Subcutaneous abdominal adipose tissue (tissue), 5 donors: Measurements from ENCODE around the gene SLC6A17.

Experiments
- H3K27ac ChIP-seq: one replicate; pipeline ENCODE4 v1.7.0; 2013; ENCODE audit warnings: low read depth, mild to moderate bottlenecking, inconsistent platforms, low read length, moderate library complexity
- H3K27me3 ChIP-seq, 5 donors: one replicate each; pipeline ENCODE4 v1.7.0; 2013; ENCODE audit warnings: low read length in 5 of 5, inconsistent platforms in 1 of 5; ENCODE audit not compliant: control insufficient read depth in 5 of 5, insufficient read depth in 4 of 5
- H3K36me3 ChIP-seq, 5 donors: one replicate each; pipeline ENCODE4 v1.7.0; 2013; ENCODE audit warnings: low read length in 5 of 5; ENCODE audit not compliant: control insufficient read depth in 5 of 5, insufficient read depth in 5 of 5
- H3K4me1 ChIP-seq, 5 donors: one replicate each; pipeline ENCODE4 v1.7.0; 2013; ENCODE audit warnings: low read length in 5 of 5, mild to moderate bottlenecking in 3 of 5, moderate library complexity in 1 of 5; ENCODE audit not compliant: control insufficient read depth in 5 of 5, insufficient read depth in 5 of 5
- H3K4me3 ChIP-seq, 5 donors: one replicate each; pipeline ENCODE4 v1.7.0; 2013; ENCODE audit warnings: low read length in 5 of 5, low read depth in 1 of 5
- H3K9ac ChIP-seq, 5 donors: one replicate each; pipeline ENCODE4 v1.7.0; 2013; ENCODE audit warnings: low read length in 5 of 5, mild to moderate bottlenecking in 4 of 5, moderate library complexity in 3 of 5
- H3K9me3 ChIP-seq, 5 donors: one replicate each; pipeline ENCODE4 v1.7.0; 2013; ENCODE audit warnings: low read length in 5 of 5; ENCODE audit not compliant: control insufficient read depth in 5 of 5
- donor health status: healthy.
- donor health status: healthy.
- donor health status: healthy.
- donor health status: healthy.
- donor health status: healthy.

Gene SLC6A17

DNA sequence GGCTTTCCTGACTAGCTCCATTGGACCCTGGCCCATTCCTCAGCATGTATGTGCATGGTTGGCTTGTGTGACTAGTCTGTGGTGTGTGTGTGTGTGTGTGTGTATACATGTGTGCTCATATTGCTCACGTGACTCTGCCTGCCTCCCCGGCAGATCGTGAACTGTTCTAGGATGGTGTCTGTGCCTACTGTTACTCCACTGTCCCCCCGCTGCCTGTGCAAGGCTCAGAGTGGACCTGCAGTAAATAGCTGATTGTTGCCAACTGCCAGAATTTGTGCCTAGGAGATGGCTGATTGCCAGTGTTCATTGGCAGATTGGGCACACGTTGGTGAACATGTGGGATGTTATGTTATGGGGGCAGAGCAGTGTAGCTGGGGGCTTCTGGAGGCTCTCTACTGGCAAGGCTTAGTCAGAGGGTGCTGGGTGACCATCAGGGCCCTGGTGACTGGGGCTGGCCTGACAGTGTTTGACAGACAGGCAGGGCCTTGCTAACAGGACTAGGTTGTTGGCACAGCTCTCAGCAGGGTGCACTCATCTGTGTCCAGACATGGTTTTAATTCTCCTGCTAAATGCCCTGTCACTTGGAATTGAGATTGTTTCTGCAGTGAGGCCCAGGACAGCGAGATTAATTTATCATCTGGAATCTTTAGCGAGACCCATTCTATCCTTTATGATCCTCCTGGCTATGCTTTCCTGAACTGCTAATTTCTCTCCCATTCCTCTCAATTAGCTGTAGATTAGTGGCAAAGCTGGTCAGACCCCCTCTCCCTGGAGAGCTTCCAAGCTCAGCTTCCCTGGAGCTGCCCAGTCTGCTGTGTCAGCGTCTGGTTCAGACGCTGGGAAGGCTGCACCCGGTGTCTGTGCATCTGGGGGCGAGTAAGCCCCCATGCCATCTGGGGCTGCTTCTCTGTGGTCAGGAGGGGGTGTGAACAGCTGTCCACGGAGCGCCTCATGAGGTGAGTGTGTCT is 20.8 kb downstream of the SLC6A17 start:
- Histone ChIP-seq H3K36me3 (no peaks in the 10 kb centered on the region), H3K4me3 (no peak overlapping the region), H3K27me3 (peaks cover 7 to 26% (median 14%) of the 10 kb centered on the region in 5 donors), H3K9ac (no peak overlapping the region), H3K9me3 (no peaks in the 10 kb centered on the region), H3K4me1 (no peaks in the 10 kb centered on the region), H3K27ac (no peak overlapping the region)

GRCh38 chr1:110172001-110172400 is 21.7 kb downstream of the SLC6A17 start:
- no peaks in the 10 kb centered on the region for H3K9me3 ChIP-seq
- no peak overlapping the region for H3K4me3 ChIP-seq
- H3K4me1 ChIP-seq, result no peaks in the 10 kb centered on the region
- H3K27me3 ChIP-seq, result peaks cover 7 to 26% (median 14%) of the 10 kb centered on the region in 5 donors
- no peaks in the 10 kb centered on the region for H3K36me3 ChIP-seq
- H3K9ac ChIP-seq, result no peak overlapping the region
- no peak overlapping the region for H3K27ac ChIP-seq

DNA sequence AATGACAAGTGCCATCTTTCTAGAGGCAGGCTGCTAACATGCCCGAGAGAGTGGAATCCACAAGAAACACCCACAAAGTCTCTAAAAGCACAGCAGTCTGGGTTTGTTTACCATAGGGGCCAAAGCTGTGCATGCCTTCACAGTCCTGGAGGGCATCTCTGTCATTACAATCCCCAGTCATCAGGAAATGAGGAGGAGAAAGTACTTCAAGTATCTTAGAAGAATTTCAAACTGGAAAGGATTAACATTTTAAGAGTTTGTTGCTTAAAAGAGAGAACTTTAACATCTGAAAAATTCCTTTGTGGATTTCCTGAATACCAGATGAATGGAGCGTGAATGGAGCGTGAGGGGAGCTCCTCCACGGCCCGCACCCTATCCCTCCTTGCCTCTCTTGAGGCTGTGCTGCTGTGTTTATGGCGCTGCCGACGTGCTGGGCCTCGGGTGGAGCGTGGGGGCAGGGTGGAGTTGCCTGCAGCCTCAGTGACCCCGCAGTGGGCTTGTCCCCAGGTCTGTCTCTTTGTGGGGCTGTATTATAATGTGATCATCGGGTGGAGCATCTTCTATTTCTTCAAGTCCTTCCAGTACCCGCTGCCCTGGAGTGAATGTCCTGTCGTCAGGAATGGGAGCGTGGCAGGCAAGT is 23.3 kb downstream of the SLC6A17 start:
- H3K36me3 ChIP-seq, result no peaks in the 10 kb centered on the region
- H3K9ac ChIP-seq, result no peak overlapping the region
- H3K4me3 ChIP-seq, result no peak overlapping the region
- no peak overlapping the region for H3K27ac ChIP-seq
- no peaks in the 10 kb centered on the region for H3K9me3 ChIP-seq
- H3K27me3 ChIP-seq, result peaks cover 7 to 26% (median 14%) of the 10 kb centered on the region in 5 donors
- no peaks in the 10 kb centered on the region for H3K4me1 ChIP-seq

GRCh38 chr1:110174961-110175360 is 24.7 kb downstream of the SLC6A17 start:
- Histone ChIP-seq H3K4me3 (no peak overlapping the region), H3K27me3 (peaks cover 7 to 26% (median 14%) of the 10 kb centered on the region in 5 donors), H3K4me1 (no peaks in the 10 kb centered on the region), H3K36me3 (no peaks in the 10 kb centered on the region), H3K27ac (no peak overlapping the region), H3K9me3 (no peaks in the 10 kb centered on the region), H3K9ac (no peak overlapping the region)

DNA sequence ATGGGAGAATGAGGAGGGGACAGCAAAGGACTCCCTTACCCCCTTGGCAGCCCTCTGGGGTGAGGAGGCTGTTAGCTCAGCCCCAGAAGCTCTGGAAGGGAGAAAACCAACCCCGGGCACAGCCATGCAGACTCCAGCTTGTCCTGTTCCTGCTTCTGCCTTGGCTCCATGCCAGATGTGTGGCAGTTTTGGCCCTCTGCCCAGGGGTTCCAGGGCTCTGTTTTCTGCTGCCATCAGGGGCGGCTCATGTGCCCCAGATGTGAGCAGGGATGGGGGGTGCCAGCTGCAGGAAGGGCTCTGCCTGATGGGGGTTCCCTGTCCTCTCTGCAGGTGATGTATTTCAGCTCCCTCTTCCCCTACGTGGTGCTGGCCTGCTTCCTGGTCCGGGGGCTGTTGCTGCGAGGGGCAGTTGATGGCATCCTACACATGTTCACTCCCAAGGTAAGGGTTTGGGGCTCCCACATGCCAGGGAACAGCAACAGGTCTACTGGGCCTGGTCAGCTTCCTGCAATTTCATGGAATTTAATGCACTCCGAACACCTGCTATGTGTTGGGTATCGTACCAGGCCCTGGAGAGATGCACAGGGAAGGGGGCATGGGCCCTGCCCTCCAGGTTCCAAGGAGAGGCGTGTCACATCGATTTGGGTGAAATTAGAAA is 26.1 kb downstream of the SLC6A17 start:
- Histone ChIP-seq H3K9me3 (no peaks in the 10 kb centered on the region), H3K4me1 (no peaks in the 10 kb centered on the region), H3K27me3 (peaks cover 7 to 21% (median 14%) of the 10 kb centered on the region in 5 donors), H3K36me3 (no peaks in the 10 kb centered on the region), H3K4me3 (no peak overlapping the region), H3K27ac (no peak overlapping the region), H3K9ac (no peak overlapping the region)

DNA sequence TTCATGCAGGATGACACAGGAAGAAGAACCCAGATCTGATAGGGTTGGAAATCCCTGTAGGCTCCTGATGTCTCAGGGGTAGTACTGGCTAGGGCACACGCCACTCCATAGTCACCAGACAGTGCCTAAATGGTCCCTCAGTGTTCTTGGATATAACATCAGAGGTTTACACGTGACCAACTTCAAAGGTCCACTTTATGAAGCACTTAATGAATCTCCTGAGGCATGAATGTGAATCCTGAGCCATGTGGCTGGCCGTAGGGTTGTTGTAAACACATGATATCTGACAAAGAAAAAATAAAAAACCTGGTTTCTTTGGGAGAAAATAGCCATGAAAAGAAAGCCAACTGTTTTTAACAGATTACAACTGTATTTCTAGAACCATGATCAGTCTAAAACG is 27.5 kb downstream of the SLC6A17 start:
- Histone ChIP-seq H3K27ac (no peak overlapping the region), H3K27me3 (peaks cover 1 to 12% (median 9%) of the 10 kb centered on the region in 5 donors), H3K9ac (no peak overlapping the region), H3K4me3 (no peak overlapping the region), H3K4me1 (no peaks in the 10 kb centered on the region), H3K9me3 (no peaks in the 10 kb centered on the region), H3K36me3 (no peaks in the 10 kb centered on the region)

- Histone ChIP-seq H3K36me3 (no peaks in the 10 kb centered on the region), H3K4me1 (peaks cover 0 to 18% (median 14%) of the 10 kb centered on the region in 5 donors), H3K9me3 (no peaks in the 10 kb centered on the region), H3K9ac (no peak overlapping the region), H3K27me3 (peaks cover 0 to 8% (median 4%) of the 10 kb centered on the region in 5 donors), H3K27ac (no peak overlapping the region), H3K4me3 (no peak overlapping the region)
These were observed 33.4 kb downstream of the SLC6A17 start for GRCh38 chr1:110183642-110184167.

DNA sequence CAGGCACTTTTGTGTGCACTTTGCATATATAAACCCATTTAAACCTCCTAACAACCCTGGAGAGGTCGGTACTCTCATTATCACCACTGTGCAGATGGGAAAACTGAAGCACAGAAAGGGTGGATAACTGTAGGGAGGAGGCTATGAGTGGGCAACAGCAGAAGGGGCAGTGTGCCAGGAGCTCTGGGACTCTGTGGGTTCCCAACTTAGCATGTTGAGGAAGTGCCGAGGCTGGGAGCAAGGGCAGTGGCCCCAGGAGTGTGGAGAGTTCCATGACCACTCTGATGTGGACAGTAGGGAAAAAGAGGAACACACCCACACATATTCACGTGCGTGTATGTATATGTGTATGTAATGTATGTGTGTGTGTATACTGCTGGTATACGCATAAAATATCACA is 34.2 kb downstream of the SLC6A17 start:
- no peak overlapping the region for H3K27ac ChIP-seq
- peaks cover 0 to 21% (median 16%) of the 10 kb centered on the region in 5 donors for H3K4me1 ChIP-seq
- no peaks in the 10 kb centered on the region for H3K36me3 ChIP-seq
- H3K9me3 ChIP-seq, result no peaks in the 10 kb centered on the region
- no peak overlapping the region for H3K9ac ChIP-seq
- H3K27me3 ChIP-seq, result peaks cover 0 to 8% (median 4%) of the 10 kb centered on the region in 5 donors
- H3K4me3 ChIP-seq, result no peak overlapping the region

GRCh38 chr1:110185181-110185580 is 34.9 kb downstream of the SLC6A17 start:
- no peaks in the 10 kb centered on the region for H3K9me3 ChIP-seq
- peaks cover 0 to 8% (median 4%) of the 10 kb centered on the region in 5 donors for H3K27me3 ChIP-seq
- H3K9ac ChIP-seq, result no peak overlapping the region
- peaks cover 0 to 23% (median 16%) of the 10 kb centered on the region in 5 donors for H3K4me1 ChIP-seq
- H3K4me3 ChIP-seq, result no peak overlapping the region
- H3K27ac ChIP-seq, result no peak overlapping the region
- H3K36me3 ChIP-seq, result no peaks in the 10 kb centered on the region
